Lower leg skin (tissue), 4 donors: Measurements from ENCODE around the gene PFKFB4. TPM values are rescaled to one million over a fixed set of nuclear protein-coding genes. Genes with fewer than 3 reads are reported as not detected.

Source experiments
- DNase-seq, 2 donors: peaks; one replicate each; pipeline ENCODE4 v3.0.0-alpha.2; 2019; ENCODE audit warnings: low spot score in 2 of 2
- H3K4me3 ChIP-seq: fragments of 200-600 bp; sonication (generic); 2 replicates; pipeline ENCODE4 v1.5.1; 2017; ENCODE audit warnings: mild to moderate bottlenecking, low read depth; ENCODE audit not compliant: poor library complexity, severe bottlenecking
- POLR2A ChIP-seq, 2 donors: fragments of 450-650 bp; IDR thresholded peaks; one replicate each; pipeline ENCODE4 v1.6.1; 2016 to 2017; ENCODE audit warnings: antibody characterized with exemption in 2 of 2, mild to moderate bottlenecking in 1 of 2, moderate library complexity in 1 of 2
- WGBS, 2 donors: methylation state at CpG; one replicate each; pipeline ENCODE4 v1.1.5; 2018; 5-methylcytosine and 5-hydroxymethylcytosine counted together
- intact Hi-C: fragments of 100-400 bp; cut with DNase I; formaldehyde crosslinking; loops from one replicate; pipeline ENCODE4 v1.15.0; 2023; ENCODE audit warnings: low total_unique reads
- total RNA-seq, 4 donors: library from RNA; depleted of rRNA; stranded (reverse); fragments of >200 nt; gene quantifications; one replicate each; pipeline ENCODE4 v1.1.0, GENCODE V29; 2016
- TF ChIP-seq, protein P1 (sequence below), 3 donors: fragments of 450-650 bp; IDR thresholded peaks; one replicate each; pipeline ENCODE4 v1.5.1; 2016; ENCODE audit warnings: antibody characterized with exemption in 3 of 3, mild to moderate bottlenecking in 3 of 3, moderate library complexity in 2 of 3

The PFKFB4 gene
- total RNA-seq, 4 donors from 2014 or later = 3.7 to 8.8 (median 6.4) TPM

DNA sequence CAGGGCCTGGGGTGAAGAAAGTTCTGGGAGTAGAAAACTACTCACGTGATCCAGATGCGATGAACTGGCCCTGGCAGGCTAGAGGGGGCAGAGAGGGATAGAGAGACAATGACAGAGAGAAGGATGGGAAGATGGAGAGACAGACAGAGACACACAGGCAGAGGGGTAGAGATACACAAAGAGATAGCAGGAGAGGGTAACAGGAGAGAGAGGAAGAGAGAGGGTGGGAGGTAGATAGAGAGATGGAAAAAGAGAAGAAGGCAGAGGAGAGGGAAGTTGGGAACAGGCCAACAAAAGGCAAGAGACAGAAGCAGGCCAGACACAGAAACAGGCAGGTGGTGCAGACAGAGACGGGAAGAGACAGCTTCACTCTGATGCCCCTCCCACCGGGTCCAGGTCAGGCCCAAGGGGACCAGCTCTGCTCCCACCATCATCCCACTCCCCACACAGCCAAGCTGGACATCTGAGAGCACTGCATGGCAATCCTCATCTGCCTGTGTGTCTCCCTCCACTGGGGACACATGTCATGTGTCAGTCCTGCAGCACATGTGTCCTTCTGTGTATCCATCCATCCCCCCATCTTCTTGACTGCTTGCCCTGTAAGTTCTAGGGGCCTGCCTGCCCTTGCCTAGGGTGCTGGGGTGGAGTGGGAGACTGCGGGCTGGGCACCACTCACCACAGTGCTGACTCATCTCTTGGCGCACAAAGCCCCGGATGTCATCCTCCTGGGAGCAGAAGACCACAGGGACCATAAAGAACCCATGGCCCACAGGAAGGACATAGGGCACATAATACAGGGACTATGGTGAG lies 9.2 kb upstream of the PFKFB4 start:
- no peak for DNase-seq
- WGBS, 2 donors = 32 to 42% methylated on average over 7 of the region's 7 CpGs
- intact Hi-C loops = no loop called here
- no peak overlapping the region for H3K4me3 ChIP-seq
- TF ChIP-seq POLR2A (IDR thresholded peaks at IDR 0.05) = no peak
- TF ChIP-seq, protein P1, sequence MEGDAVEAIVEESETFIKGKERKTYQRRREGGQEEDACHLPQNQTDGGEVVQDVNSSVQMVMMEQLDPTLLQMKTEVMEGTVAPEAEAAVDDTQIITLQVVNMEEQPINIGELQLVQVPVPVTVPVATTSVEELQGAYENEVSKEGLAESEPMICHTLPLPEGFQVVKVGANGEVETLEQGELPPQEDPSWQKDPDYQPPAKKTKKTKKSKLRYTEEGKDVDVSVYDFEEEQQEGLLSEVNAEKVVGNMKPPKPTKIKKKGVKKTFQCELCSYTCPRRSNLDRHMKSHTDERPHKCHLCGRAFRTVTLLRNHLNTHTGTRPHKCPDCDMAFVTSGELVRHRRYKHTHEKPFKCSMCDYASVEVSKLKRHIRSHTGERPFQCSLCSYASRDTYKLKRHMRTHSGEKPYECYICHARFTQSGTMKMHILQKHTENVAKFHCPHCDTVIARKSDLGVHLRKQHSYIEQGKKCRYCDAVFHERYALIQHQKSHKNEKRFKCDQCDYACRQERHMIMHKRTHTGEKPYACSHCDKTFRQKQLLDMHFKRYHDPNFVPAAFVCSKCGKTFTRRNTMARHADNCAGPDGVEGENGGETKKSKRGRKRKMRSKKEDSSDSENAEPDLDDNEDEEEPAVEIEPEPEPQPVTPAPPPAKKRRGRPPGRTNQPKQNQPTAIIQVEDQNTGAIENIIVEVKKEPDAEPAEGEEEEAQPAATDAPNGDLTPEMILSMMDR (IDR thresholded peaks at IDR 0.05) = no peak

DNA sequence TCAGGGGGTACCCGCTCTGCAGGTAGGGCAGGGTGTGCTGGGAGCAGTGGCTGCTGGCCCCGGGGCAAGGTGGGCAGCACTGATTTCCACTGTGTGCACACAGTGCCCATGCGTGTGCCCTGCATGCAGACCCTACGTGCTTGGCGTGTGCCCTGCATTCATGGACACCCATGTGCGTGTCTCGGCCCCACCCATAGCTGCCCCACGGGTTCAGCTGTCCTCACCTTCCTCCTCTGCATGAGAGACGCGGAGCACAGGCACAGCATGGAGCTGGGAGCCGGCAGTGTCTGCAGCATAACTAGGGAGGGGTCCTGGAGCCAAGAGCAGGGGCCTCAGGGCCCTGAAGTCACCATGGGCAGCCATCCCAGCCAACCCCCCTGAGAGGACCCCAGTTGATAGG lies 8.6 kb upstream of the PFKFB4 start:
- 78 to 86% methylated on average over 11 of the region's 11 CpGs for WGBS, 2 donors
- no peak for DNase-seq
- H3K4me3 ChIP-seq = no peak overlapping the region
- TF ChIP-seq, protein P1 (IDR thresholded peaks at IDR 0.05) = no peak
- TF ChIP-seq POLR2A (IDR thresholded peaks at IDR 0.05) = no peak
- intact Hi-C loops = no loop called here

DNA sequence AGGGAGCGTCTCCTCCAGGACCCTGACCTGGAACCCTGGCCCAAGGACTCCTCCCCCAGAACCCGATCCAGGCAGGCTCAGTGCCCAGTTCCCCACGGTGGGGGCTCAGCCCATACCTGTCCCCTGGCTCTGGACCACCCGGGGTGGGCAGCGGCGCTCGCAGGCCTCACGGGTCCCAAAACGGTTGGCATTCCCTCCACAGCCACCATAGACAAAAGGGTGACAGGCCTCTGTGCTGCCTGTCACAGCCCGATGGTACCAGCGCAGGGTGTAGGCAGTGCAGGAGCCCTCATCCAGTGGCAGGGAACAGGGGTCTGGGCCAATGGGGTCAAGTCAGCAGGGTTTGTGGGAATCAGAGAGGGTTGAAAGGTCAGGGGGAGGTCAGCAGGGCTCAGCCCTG lies 8.1 kb upstream of the PFKFB4 start:
- H3K4me3 ChIP-seq = no peak overlapping the region
- TF ChIP-seq POLR2A (IDR thresholded peaks at IDR 0.05) = no peak
- TF ChIP-seq, protein P1 (IDR thresholded peaks at IDR 0.05) = no peak
- 83 to 85% methylated on average over 5 to 11 of the region's 11 CpGs for WGBS, 2 donors
- intact Hi-C loops = no loop called here
- no peak for DNase-seq

DNA sequence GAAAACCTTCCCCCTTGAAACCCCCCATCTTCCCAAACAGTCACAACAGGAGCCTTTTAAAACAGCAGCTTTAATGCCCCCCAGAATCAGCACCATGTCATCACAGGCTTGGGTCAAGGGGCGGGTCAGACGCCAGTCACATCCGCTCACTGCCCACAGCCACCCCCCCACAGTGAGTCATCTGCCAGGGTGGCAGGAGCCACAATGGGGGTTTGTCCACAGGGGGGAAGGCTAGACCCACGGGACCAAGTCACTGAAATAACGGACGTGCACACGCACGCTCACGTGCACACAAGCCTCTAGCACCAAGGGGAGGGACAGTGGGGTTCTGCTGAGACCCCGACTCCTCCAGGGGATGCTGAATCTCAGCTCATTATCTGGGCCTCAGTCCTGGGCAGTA lies 7.4 kb upstream of the PFKFB4 start:
- H3K4me3 ChIP-seq = no peak overlapping the region
- DNase-seq = peak; percentile 42 to 92
- WGBS, 2 donors = 59 to 62% methylated on average over 10 of the region's 10 CpGs
- no peak for TF ChIP-seq POLR2A (IDR thresholded peaks at IDR 0.05)
- TF ChIP-seq, protein P1 (IDR thresholded peaks at IDR 0.05) = no peak
- intact Hi-C loops = no loop called here

DNA sequence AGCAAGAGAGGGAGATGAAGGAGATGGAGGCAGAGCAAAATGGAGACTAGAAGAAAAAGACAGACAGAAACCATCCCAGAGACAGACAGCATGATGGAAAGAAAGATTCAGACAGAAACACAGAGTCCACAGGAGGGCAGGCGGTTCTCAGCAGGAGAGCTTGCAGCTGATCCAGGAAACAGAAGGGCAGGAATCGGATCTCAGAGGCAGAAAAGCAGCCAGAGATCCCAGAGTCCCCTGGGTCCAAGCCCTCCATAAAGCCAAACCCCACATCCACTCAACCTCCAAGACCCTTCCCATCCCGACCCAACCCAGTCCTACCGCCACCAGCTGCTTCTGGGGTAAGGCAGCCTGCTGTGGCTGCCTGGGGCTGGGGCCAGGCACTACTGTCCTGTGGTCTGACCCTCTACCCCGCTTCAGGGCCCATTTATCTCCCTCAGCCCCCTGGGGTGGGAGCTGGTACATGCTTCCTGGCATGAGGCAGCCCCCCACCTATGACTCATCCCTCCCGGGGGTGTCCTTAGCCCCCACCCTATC lies 6.8 kb upstream of the PFKFB4 start, which contains the start of gene UCN2:
UCN2 (minus strand) TSS at position 400 of the 537 bp plus-strand sequence. CDS start 657 bp downstream, outside the sequence.
- DNase-seq = no peak
- WGBS, 2 donors = 56 to 60% methylated on average over 6 of the region's 6 CpGs
- H3K4me3 ChIP-seq = no peak within 1 kb of the TSS
- no peak for TF ChIP-seq POLR2A (IDR thresholded peaks at IDR 0.05)
- TF ChIP-seq, protein P1 (IDR thresholded peaks at IDR 0.05) = no peak
- intact Hi-C loops = no loop called here
